RPMI7951 (cell line): ENCODE measurements around the gene MEST. TPM values are rescaled to one million over a fixed set of nuclear protein-coding genes. Genes with fewer than 3 reads are reported as not detected.
A peak's percentile ranks its signal among the peaks of the same experiment; 100 is the strongest.
"Not testable (repeated sequence)": the region's sequence is repeated elsewhere in the genome, so short reads cannot be mapped to it uniquely, and the experiment has no call there.

Source experiments
- DNase-seq: peaks from one replicate; pipeline ENCODE4 v3.0.0-alpha.2; 2012; ENCODE audit warnings: low read depth
- total RNA-seq: library from RNA; depleted of rRNA; stranded (reverse); fragments of >200 nt; shearing (Covaris generic); gene quantifications from 2 replicates; pipeline ENCODE4 v1.2.3, GENCODE V29; 2014; rRNA removed

The MEST gene
- 21.5 and 22.6 TPM in 2 replicates for total RNA-seq

GRCh38 chr7:130491841-130492522 lies at the start of gene MEST:
TSS of gene MEST (plus strand) at chr7:130492085. CDS start at chr7:130492314, 229 bp downstream.
- DNase-seq = peak; percentile 35

GRCh38 chr7:130442601-130443000 lies 49.3 kb upstream of the MEST start:
- no peak for DNase-seq

GRCh38 chr7:130444234-130444633 lies 47.7 kb upstream of the MEST start:
- no peak for DNase-seq

- no peak for DNase-seq
These were observed 47.0 kb upstream of the MEST start for GRCh38 chr7:130444751-130445407.

- DNase-seq = no peak
These were observed 45.6 kb upstream of the MEST start for GRCh38 chr7:130446259-130446658.

GRCh38 chr7:130451344-130451743 lies 40.5 kb upstream of the MEST start:
- DNase-seq = not testable (repeated sequence)

- DNase-seq = no peak
These were observed 38.9 kb upstream of the MEST start for GRCh38 chr7:130452951-130453350.

- DNase-seq = no peak
These were observed 36.9 kb upstream of the MEST start for GRCh38 chr7:130454959-130455358.

GRCh38 chr7:130458257-130458656 lies 33.6 kb upstream of the MEST start:
- peak; percentile 26 for DNase-seq

- no peak for DNase-seq
These were observed 30.6 kb upstream of the MEST start for GRCh38 chr7:130461272-130461671.

- no peak for DNase-seq
These were observed 28.1 kb upstream of the MEST start for GRCh38 chr7:130463553-130464434.

- no peak for DNase-seq
These were observed 23.3 kb upstream of the MEST start for GRCh38 chr7:130468612-130469011.

- no peak for DNase-seq
These were observed 19.9 kb upstream of the MEST start for GRCh38 chr7:130471974-130472373.

- no peak for DNase-seq
These were observed 18.6 kb upstream of the MEST start for GRCh38 chr7:130473289-130473688.

- no peak for DNase-seq
These were observed 18.0 kb upstream of the MEST start for GRCh38 chr7:130473876-130474275.

GRCh38 chr7:130475776-130476175 lies 16.1 kb upstream of the MEST start:
- no peak for DNase-seq

GRCh38 chr7:130476297-130477150 lies 15.4 kb upstream of the MEST start:
- DNase-seq = no peak

- no peak for DNase-seq
These were observed 12.9 kb upstream of the MEST start for GRCh38 chr7:130478991-130479390.

- no peak for DNase-seq
These were observed 12.0 kb upstream of the MEST start for GRCh38 chr7:130479716-130480400.

GRCh38 chr7:130481898-130482297 lies 10.0 kb upstream of the MEST start:
- DNase-seq = peak; percentile 31

- DNase-seq = no peak
These were observed 8.9 kb upstream of the MEST start for GRCh38 chr7:130483031-130483430.
